Measurements from ENCODE around the gene TMEM234. TPM values are rescaled to one million over a fixed set of nuclear protein-coding genes. Genes with fewer than 3 reads are reported as not detected.

TMEM234 gene
- 22.2 TPM for total RNA-seq

DNA sequence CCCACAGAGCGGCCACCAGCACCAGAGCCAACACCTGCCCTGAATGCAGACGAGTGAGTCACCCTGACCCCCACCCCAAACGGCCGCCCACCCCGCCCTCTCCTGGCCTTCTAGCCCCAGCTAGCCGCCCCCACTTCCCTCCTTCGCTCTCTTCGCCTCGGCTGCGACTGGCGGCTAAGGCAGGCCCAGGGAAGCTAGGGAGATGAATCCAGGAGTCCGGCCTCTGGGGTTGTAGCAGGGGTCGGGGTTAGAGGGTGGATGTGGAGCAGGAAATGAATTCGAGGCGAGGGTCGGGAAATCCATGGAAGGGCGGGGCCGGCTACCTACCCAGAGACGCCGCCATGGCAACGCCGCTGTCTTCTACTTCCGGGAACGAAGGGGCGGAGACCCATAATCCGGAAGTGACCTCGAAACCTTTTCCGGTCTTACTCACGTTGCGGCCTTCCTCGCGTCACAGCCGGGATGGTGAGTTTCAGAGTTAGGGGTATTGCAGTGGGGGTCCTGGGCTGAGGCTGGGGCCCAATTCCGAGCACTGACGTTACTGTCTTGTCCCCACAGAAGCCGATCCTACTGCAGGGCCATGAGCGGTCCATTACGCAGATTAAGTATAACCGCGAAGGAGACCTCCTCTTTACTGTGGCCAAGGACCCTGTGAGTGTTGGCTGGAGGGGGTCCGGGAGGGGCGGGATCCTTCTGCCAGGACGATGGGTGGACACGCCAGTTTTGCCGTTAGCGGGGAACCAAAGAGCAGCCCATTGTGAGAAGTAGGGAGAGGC is at the start of gene TMEM234, which contains the start of gene EIF3I:
TSS of gene TMEM234 (minus strand) at position 374 of the 776 bp plus-strand sequence. CDS start at position 343, 31 bp downstream.
TSS of gene EIF3I (plus strand) at position 428 of the 776 bp plus-strand sequence. CDS start at position 463, 35 bp downstream.

DNA sequence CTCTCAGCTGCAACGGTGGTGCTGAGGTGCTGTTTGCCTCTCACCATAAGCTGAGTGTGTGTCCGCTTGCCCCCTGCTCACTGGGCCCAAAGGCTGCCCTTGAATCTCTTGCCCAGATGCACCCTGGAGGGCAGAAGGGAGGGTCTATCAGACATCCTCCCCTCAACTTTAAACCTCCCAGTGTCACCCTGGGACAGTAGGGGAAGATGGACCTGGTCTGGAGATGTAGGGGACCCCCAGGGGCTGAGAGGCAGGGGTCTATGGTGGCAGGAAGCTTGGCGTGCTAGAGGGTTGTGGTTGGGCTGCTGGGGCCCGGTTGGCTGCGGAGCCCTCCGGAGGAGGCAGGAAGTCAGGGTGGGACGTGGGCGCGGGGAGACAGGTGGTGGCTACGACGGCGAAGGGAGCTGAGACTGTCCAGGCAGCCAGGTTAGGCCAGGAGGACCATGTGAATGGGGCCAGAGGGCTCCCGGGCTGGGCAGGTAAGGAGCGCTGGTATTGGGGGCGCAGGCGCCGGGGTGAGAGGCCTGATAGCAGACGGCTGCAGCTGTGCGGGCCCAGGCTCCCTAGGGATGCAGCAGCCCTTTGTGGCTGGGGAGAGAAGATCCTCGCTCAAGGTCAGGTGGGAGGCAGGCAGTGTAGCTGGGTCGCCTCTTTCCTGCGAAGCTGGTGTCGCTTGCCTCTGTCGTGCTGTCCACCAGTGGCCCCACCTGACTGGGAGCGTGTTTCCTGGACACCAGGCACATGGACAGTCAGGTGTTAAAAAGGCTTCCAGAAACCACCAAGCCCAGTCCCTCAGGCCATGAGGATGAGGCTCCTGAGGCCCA is 29.0 kb upstream of the TMEM234 start, which contains the start of gene LCK:
TSS of gene LCK (plus strand) at position 373 of the 824 bp plus-strand sequence. CDS start 23,065 bp downstream, outside the sequence.

DNA sequence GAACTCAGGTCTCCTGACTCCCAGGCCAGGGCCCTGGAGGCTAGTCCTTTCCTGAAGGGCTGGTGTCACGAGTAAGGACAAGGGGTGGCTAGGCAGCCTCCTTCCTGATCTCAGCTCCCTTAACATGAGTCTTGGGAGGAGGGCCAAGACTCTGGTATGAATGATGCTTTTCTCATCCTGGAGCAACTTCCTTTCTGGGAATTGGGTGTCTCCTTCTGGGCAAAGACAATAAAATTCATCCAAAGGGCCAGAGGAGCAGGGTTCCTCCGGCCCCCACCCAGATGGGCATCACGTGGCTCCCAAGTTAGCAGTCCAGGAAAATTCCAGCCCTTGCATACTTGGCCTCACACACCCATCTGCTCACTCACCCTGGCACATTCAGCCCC is 24.7 kb upstream of the TMEM234 start, which contains the start of gene FAM167B:
TSS of gene FAM167B (plus strand) at position 335 of the 386 bp plus-strand sequence. CDS start 200 bp downstream, outside the sequence.

DNA sequence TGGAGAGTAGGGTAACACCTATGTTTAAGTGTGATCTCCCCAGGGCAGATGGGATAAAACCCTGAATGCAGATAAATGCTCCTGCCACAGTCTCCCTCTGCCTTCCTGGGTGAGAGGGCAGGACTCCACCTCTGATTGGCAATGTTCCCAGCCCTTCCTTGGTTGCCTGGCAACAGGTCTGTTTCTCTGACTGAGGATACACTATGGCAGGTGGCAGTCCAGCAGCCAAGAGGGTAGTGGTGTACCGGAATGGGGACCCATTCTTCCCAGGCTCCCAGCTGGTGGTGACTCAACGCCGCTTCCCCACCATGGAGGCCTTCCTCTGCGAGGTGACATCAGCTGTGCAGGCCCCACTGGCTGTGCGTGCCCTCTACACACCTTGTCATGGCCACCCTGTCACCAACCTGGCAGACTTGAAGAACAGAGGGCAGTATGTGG is 13.2 kb downstream of the TMEM234 start, which contains the start of gene DCDC2B:
TSS of gene DCDC2B (plus strand) at position 199 of the 438 bp plus-strand sequence. CDS start at position 204, 5 bp downstream.

DNA sequence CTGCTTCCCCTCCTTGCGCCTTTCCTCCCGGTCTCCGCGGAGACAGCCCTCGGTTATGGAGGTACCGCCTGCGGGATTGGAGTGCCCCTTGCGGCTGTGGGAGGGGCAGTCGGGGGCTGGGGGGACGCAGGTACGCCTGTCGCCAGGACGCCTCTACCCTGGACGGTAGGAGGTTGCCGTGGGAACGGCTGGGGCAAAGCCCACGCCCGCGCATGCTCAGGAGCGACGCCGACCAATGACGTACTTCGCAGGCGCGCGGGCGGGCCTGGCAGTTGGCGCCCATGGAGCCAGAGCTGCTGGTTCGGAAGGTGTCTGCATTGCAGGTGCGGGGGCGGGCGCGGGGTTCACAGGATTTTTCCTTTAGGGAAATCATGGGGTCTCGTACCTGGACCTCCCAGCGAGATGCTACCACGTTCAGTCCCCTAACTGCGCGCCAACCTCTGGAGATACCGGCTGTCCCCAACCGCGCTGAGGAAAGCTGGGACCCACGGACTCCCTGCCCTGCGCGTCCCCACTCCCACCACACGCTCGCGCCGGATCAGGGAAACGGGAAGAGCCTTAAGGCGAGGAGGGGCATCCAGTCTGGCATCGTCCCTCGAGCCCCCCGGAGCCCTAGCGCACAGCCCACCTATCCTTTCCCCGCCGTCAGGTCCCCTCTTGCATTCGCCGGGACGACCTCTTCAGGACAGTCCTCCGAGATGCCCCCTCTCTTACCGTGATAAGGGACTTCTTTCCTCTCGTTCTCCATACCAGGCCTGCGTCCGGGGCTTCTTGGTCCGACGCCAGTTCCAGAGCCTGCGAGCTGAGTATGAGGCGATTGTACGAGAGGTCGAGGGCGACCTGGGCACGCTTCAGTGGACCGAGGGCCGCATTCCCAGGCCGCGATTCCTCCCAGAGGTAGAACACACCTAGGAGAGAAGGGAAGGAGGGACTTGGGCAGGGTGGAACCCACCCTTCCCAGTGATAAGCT is 16.5 kb downstream of the TMEM234 start, which contains the start of gene IQCC:
TSS of gene IQCC (plus strand) at position 271 of the 970 bp plus-strand sequence. CDS start at position 282, 11 bp downstream.

DNA sequence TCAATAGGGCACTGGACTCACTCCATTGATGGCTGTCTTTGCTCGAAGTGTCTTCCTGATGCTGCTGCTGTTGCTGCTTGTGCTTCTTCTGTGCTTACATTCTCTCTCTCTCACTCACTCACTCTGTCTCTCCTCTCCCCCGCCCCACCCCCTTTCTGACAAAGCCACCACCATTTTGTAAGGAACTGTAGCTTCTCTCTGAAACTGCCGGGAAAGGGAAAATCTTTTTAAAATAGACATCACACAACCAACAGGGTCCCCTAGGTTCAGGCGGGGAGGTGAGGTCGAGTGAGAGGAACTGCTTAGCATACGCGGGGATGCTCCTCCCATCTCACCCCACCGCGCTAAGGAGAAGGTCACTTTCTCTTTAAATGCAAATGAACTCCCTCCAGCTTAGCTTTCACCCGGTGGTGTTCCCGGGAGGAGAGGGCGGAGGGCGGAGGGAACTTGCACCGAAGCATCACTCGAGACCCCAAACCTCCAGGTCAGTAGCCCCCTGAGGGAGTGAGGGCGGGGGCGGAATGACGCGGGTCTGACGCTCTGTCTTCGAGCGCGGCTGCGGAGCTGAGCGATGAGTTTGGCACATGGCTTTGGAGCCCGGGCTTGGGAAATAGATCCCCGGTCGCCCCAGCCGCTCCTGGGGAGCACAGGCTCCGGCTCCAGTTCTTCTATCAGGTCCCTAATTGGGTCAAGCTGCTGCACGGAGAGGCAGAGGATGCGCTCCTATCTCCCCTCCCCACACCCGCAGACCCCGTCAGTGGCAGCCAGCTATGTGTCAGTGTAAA is 21.7 kb downstream of the TMEM234 start, which contains the start of gene CCDC28B:
TSS of gene CCDC28B (plus strand) at position 370 of the 785 bp plus-strand sequence. CDS start 1,341 bp downstream, outside the sequence.

DNA sequence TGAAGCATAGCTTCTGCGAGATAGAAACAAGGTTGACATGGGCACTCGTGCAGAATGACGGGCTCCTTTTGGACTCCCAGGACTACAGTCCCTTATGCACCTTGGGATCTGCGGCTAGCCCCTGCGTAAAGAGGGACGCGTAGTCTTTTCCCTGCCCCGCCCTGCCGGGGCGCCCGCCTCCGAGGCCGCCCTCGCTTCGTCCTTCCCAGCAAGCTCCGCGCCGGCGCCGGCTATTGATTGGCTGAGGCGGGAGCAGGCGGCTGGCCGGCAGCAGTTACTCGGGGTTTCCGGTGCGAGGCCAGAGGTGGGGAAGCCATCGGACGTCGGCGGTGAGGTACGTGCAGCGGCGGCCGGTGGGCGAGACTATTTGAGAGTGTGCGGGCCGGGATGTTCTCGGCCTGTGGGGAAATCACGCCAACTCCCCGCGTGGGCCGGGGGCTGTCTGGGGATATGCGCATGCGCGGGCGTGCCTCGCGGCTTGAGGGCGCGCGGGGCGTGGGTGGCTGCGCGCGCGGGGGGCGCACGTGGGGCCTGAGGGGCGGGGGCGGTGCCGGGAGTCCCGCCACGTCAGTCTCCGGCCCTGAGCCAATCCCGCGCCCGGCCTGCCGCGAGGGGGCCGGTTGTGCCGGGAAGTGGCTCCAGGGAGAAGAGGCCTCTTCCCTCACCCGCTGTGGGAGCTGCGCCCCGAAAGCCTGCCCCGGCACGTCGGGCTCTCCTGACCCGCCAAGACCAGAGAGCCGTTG is 42.5 kb downstream of the TMEM234 start, which contains the start of gene TXLNA:
TSS of gene TXLNA (plus strand) at position 233 of the 743 bp plus-strand sequence. CDS start 671 bp downstream, outside the sequence.

Small RNAs within 50 kb of the gene (small RNA-seq; reads per million reads assigned to genes)
- not detected for gene RF00017 (ENCODE audit: low replicate concordance)

Other genes starting within 250 kb of the TMEM234 start
- gene KHDRBS1, start 208.5 kb downstream of the TMEM234 start, total RNA-seq, result 133 TPM
- 10.4 TPM for gene TMEM39B, start 149.4 kb downstream of the TMEM234 start, total RNA-seq
- gene KPNA6, start 114.3 kb downstream of the TMEM234 start, total RNA-seq, result 32.7 TPM
- gene TXLNA, start 42.7 kb downstream of the TMEM234 start, total RNA-seq, result 41.6 TPM
- gene CCDC28B, start 21.8 kb downstream of the TMEM234 start, total RNA-seq, result 29.6 TPM
- 5.1 TPM for gene IQCC, start 16.7 kb downstream of the TMEM234 start, total RNA-seq
- not detected for gene DCDC2B, start 13.3 kb downstream of the TMEM234 start, total RNA-seq
- 116 TPM for gene EIF3I, start 54 bp upstream of the TMEM234 start, total RNA-seq
- gene FAM167B, start 24.9 kb upstream of the TMEM234 start, total RNA-seq, result 13.7 TPM
- 8.5 TPM for gene LCK, start 28.9 kb upstream of the TMEM234 start, total RNA-seq
- gene HDAC1, start 69.7 kb upstream of the TMEM234 start, total RNA-seq, result 90.4 TPM
- 120 TPM for gene MARCKSL1, start 113.9 kb upstream of the TMEM234 start, total RNA-seq
- 4.5 TPM for gene FAM229A, start 140.1 kb upstream of the TMEM234 start, total RNA-seq
- 1.1 TPM for gene TSSK3, start 140.2 kb upstream of the TMEM234 start, total RNA-seq
- 63.6 TPM for gene BSDC1, start 172.1 kb upstream of the TMEM234 start, total RNA-seq
- 0.64 TPM for gene ZBTB8B, start 242.7 kb upstream of the TMEM234 start, total RNA-seq

Measured in metanephros (tissue), 2 donors.